ENCODE results near the gene CD93. TPM values are rescaled to one million over a fixed set of nuclear protein-coding genes. Genes with fewer than 3 reads are reported as not detected.

Gene CD93
- total RNA-seq, 1 donor from 2014 or later, result not detected

DNA sequence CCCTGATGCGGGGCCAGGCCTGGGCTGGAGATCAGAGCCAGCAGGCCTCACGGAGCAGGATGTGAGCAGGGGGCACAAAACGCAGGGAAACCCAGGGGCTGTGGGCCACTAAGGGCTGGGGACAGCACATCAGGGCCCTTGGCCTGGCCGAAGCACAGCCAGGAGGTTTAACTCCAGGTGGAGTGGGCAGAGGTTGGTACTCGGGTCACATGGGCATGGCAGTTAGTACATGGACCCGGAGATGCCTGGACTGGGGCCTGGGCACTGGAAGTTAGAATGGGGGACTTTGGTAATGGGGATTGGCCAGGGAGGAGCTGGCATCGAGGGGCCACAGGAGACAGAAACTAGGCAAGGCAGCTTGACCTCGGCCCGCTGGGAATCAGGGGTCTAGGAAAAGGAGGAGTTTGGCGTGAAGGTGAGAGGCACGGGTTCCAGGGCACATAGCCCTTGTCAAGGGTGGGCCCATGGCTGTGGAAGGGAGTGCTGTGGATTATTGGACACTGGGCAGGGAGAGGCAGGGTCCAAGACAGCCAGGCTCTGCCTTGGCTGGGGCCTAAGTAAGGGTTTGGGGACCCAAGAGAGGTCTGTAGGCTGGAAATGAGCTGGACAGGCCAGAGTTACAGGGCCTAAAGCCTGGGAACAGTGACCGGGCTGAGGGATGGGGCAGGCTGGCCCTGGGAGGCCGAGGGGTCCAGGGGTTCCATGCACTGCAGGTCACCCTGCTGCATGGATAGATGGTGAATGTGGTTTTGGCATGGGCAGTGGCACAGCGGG, 41.6 kb upstream of the CD93 start:
- ATAC-seq (ENCODE audit: low read depth), result no peak
- TF ChIP-seq CTCF (IDR thresholded peaks at IDR 0.05), result no peak
- no peaks in the 10 kb centered on the region for H3K4me1 Mint-ChIP-seq
- H3K27ac Mint-ChIP-seq, result no peak overlapping the region
- ChIA-PET CTCF (no interaction called here), POLR2A (no interaction called here)
- H3K27me3 Mint-ChIP-seq, result peaks cover 12% of the 10 kb centered on the region
- no peaks in the 10 kb centered on the region for H3K36me3 Mint-ChIP-seq (ENCODE audit: low read depth)
- H3K9me3 Mint-ChIP-seq, result no peaks in the 10 kb centered on the region
- no peak for DNase-seq
- intact Hi-C loops (cut with micrococcal nuclease), result no loop called here
- H3K4me3 Mint-ChIP-seq, result no peak overlapping the region

DNA sequence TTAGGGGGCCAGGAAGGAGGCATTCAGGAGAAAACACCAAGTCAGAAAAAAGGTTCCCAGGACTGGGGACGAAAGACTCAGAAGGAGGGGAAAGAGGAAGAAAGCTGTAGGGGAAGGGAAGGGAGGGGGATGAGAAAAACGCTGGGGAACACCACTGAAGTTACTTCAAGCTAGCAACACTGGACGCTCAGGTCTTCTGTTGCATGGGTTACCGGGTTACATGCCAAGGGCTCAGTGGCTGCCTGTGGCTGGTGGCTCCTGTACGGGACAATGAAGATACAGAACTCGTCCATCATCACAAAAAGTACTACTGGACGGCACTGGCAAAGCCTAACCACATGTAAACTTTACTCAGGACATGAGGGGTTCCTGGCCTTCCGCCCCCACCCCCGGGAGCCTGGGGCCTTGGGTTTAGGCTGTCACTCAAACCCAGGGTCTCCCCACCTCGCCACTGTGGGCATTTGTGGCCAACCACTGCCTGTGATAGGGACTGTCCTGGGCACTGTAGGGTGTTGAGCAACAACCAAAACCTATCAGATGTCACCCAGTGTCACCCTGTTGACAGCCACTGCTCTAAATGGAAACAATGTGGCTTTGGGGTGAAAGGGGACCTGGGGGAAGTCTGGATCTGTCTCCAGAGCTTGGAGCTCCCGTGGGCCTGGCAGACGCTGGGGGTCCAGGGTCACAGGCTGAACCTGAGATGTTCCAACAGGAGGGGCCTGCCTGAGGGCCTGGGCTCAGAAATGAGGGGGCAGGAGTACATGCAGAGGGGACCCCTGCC, 40.3 kb upstream of the CD93 start:
- Mint-ChIP-seq H3K4me3 (no peak overlapping the region), H3K4me1 (no peaks in the 10 kb centered on the region), H3K27ac (no peak overlapping the region), H3K27me3 (peaks cover 12% of the 10 kb centered on the region), H3K9me3 (no peaks in the 10 kb centered on the region), H3K36me3 (ENCODE audit: low read depth) (no peaks in the 10 kb centered on the region)
- ATAC-seq (ENCODE audit: low read depth) (no peak), DNase-seq (no peak)
- CTCF ChIA-PET, result no interaction called here
- POLR2A ChIA-PET, result no interaction called here
- intact Hi-C loops (cut with micrococcal nuclease), result no loop called here
- no peak for TF ChIP-seq CTCF (IDR thresholded peaks at IDR 0.05)

- Mint-ChIP-seq H3K36me3 (ENCODE audit: low read depth) (no peaks in the 10 kb centered on the region), H3K9me3 (no peaks in the 10 kb centered on the region), H3K4me3 (no peak overlapping the region), H3K4me1 (no peaks in the 10 kb centered on the region), H3K27me3 (peaks cover 12% of the 10 kb centered on the region), H3K27ac (no peak overlapping the region)
- intact Hi-C loops (cut with micrococcal nuclease), result no loop called here
- TF ChIP-seq CTCF (IDR thresholded peaks at IDR 0.05), result no peak
- DNase-seq (no peak), ATAC-seq (ENCODE audit: low read depth) (no peak)
- ChIA-PET POLR2A (no interaction called here), CTCF (no interaction called here)
Measured at GRCh38 chr20:23125625-23126191, 39.6 kb upstream of the CD93 start.

DNA sequence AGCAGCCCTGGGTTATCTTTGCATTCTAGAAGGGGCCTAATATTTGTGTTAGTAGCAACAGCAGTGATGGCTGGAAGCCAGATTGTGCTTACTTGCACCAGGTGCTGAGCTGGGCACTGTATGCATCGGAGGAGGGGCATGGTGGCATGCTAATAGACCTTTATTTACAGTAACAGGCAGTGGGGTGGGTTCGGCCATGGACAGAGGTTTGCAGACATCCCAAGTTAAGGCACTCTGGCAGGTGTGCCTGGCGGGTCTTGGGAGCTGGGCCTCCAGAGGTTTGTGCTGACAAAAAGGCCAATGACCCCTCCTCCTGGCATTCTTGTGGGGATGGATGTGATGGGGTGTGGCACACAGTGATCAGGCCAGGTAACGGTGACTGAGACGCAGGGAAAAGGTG, 39.0 kb upstream of the CD93 start:
- H3K4me3 Mint-ChIP-seq, result no peak overlapping the region
- H3K4me1 Mint-ChIP-seq, result no peaks in the 10 kb centered on the region
- ChIA-PET POLR2A (no interaction called here), CTCF (no interaction called here)
- H3K27ac Mint-ChIP-seq, result no peak overlapping the region
- DNase-seq, result no peak
- H3K9me3 Mint-ChIP-seq, result no peaks in the 10 kb centered on the region
- intact Hi-C loops (cut with micrococcal nuclease), result no loop called here
- TF ChIP-seq CTCF (IDR thresholded peaks at IDR 0.05), result no peak
- no peaks in the 10 kb centered on the region for H3K36me3 Mint-ChIP-seq (ENCODE audit: low read depth)
- ATAC-seq (ENCODE audit: low read depth), result no peak
- peaks cover 15% of the 10 kb centered on the region for H3K27me3 Mint-ChIP-seq

GRCh38 chr20:23123886-23124285, 37.8 kb upstream of the CD93 start:
- no peak for DNase-seq
- H3K4me1 Mint-ChIP-seq, result no peaks in the 10 kb centered on the region
- POLR2A ChIA-PET, result no interaction called here
- no peaks in the 10 kb centered on the region for H3K9me3 Mint-ChIP-seq
- H3K27ac Mint-ChIP-seq, result no peak overlapping the region
- H3K27me3 Mint-ChIP-seq, result peaks cover 20% of the 10 kb centered on the region
- TF ChIP-seq CTCF (IDR thresholded peaks at IDR 0.05), result no peak
- no peak overlapping the region for H3K4me3 Mint-ChIP-seq
- no peak for ATAC-seq (ENCODE audit: low read depth)
- intact Hi-C loops (cut with micrococcal nuclease), result no loop called here
- H3K36me3 Mint-ChIP-seq (ENCODE audit: low read depth), result no peaks in the 10 kb centered on the region
- CTCF ChIA-PET, result no interaction called here
